Activated gamma-delta T cell treated with anti-CD3 and anti-CD28 coated beads, Interleukin-2, amount 50 U/mL, for 16 hours (primary cell): ENCODE data around the gene PLXNA4.

ENCODE experiments used
- DNase-seq: peaks from one replicate; pipeline ENCODE4 v3.0.0-alpha.2; 2020; ENCODE audit warnings: low read depth

PLXNA4 gene

GRCh38 chr7:132240821-132241422 lies 335.3 kb downstream of the PLXNA4 start:
- no peak for DNase-seq

- no peak for DNase-seq
Observed at GRCh38 chr7:132240262-132240661, 336.0 kb downstream of the PLXNA4 start.

- DNase-seq, result no peak
Observed at GRCh38 chr7:132239422-132239994, 336.8 kb downstream of the PLXNA4 start.

GRCh38 chr7:132234711-132235110 lies 341.6 kb downstream of the PLXNA4 start:
- DNase-seq, result no peak

GRCh38 chr7:132232406-132232805 lies 343.9 kb downstream of the PLXNA4 start:
- DNase-seq, result no peak

- no peak for DNase-seq
Observed at GRCh38 chr7:132230462-132230861, 345.8 kb downstream of the PLXNA4 start.

GRCh38 chr7:132228240-132228639 lies 348.0 kb downstream of the PLXNA4 start:
- no peak for DNase-seq

GRCh38 chr7:132226957-132227290 lies 349.3 kb downstream of the PLXNA4 start:
- no peak for DNase-seq

- DNase-seq, result no peak
Observed at GRCh38 chr7:132226046-132226956, 350.0 kb downstream of the PLXNA4 start.

GRCh38 chr7:132225216-132226030 lies 350.8 kb downstream of the PLXNA4 start:
- no peak for DNase-seq

- no peak for DNase-seq
Observed at GRCh38 chr7:132221356-132221755, 354.9 kb downstream of the PLXNA4 start.

GRCh38 chr7:132220060-132220459 lies 356.2 kb downstream of the PLXNA4 start:
- DNase-seq, result no peak

GRCh38 chr7:132218876-132219275 lies 357.4 kb downstream of the PLXNA4 start:
- DNase-seq, result no peak

GRCh38 chr7:132216847-132217525 lies 359.3 kb downstream of the PLXNA4 start:
- DNase-seq, result no peak

GRCh38 chr7:132214452-132214851 lies 361.8 kb downstream of the PLXNA4 start:
- no peak for DNase-seq

GRCh38 chr7:132213583-132213982 lies 362.7 kb downstream of the PLXNA4 start:
- DNase-seq, result no peak

- DNase-seq, result no peak
Observed at GRCh38 chr7:132211971-132212370, 364.3 kb downstream of the PLXNA4 start.

- no peak for DNase-seq
Observed at GRCh38 chr7:132210821-132211220, 365.4 kb downstream of the PLXNA4 start.

GRCh38 chr7:132207782-132208181 lies 368.5 kb downstream of the PLXNA4 start:
- DNase-seq, result no peak

- DNase-seq, result no peak
Observed at GRCh38 chr7:132207211-132207610, 369.1 kb downstream of the PLXNA4 start.

- no peak for DNase-seq
Observed at GRCh38 chr7:132206594-132206993, 369.7 kb downstream of the PLXNA4 start.

GRCh38 chr7:132205509-132205908 lies 370.8 kb downstream of the PLXNA4 start:
- DNase-seq, result no peak
